ENCODE results near the gene C10orf71.

C10orf71 gene

GRCh38 chr10:49273626-49274025 is 25.3 kb upstream of the C10orf71 start:
- no peak for TF ChIP-seq CTCF (conservative IDR thresholded peaks at IDR 0.05)
- no peak overlapping the region for H3K27ac ChIP-seq

- no peak for TF ChIP-seq CTCF (conservative IDR thresholded peaks at IDR 0.05)
- no peak overlapping the region for H3K27ac ChIP-seq
Measured at GRCh38 chr10:49274886-49275285, 24.1 kb upstream of the C10orf71 start.

GRCh38 chr10:49275896-49276295 is 23.1 kb upstream of the C10orf71 start:
- no peak for TF ChIP-seq CTCF (conservative IDR thresholded peaks at IDR 0.05)
- no peak overlapping the region for H3K27ac ChIP-seq

- H3K27ac ChIP-seq = no peak overlapping the region
- no peak for TF ChIP-seq CTCF (conservative IDR thresholded peaks at IDR 0.05)
Measured at GRCh38 chr10:49276596-49276995, 22.4 kb upstream of the C10orf71 start.

- no peak overlapping the region for H3K27ac ChIP-seq
- TF ChIP-seq CTCF (conservative IDR thresholded peaks at IDR 0.05) = no peak
Measured at GRCh38 chr10:49277973-49278372, 21.0 kb upstream of the C10orf71 start.

GRCh38 chr10:49278497-49278981 is 20.4 kb upstream of the C10orf71 start:
- H3K27ac ChIP-seq = no peak overlapping the region
- no peak for TF ChIP-seq CTCF (conservative IDR thresholded peaks at IDR 0.05)

- H3K27ac ChIP-seq = no peak overlapping the region
- TF ChIP-seq CTCF (conservative IDR thresholded peaks at IDR 0.05) = no peak
Measured at GRCh38 chr10:49279015-49279880, 19.7 kb upstream of the C10orf71 start.
